Karpas-422 (cell line): ENCODE data around the gene FAM25G. TPM values are rescaled to one million over a fixed set of nuclear protein-coding genes. Genes with fewer than 3 reads are reported as not detected.

ENCODE experiments used
- DNase-seq: peaks from one replicate; pipeline ENCODE4 v3.0.0-alpha.2; 2015
- H2AFZ ChIP-seq: fragments of 200-600 bp; sonication (generic); 2 replicates; pipeline ENCODE4 v1.6.1; 2014; ENCODE audit warnings: antibody characterized with exemption, low read length, mixed read lengths
- H3K27ac ChIP-seq: fragments of 200-600 bp; sonication (generic); 2 replicates; pipeline ENCODE4 v1.5.1; 2014; ENCODE audit warnings: mild to moderate bottlenecking, low read length, moderate library complexity
- H3K27me3 ChIP-seq: fragments of 200-600 bp; sonication (generic); 2 replicates; pipeline ENCODE4 v1.6.1; 2014; ENCODE audit warnings: low read length, mixed read lengths
- H3K36me3 ChIP-seq: fragments of 200-600 bp; sonication (generic); 2 replicates; pipeline ENCODE4 v1.6.1; 2014; ENCODE audit warnings: low read length, mixed read lengths; ENCODE audit not compliant: insufficient read depth
- H3K4me1 ChIP-seq: fragments of 200-600 bp; sonication (generic); 2 replicates; pipeline ENCODE4 v1.6.1; 2014; ENCODE audit warnings: mild to moderate bottlenecking, low read length, mixed read lengths
- H3K4me2 ChIP-seq: fragments of 200-600 bp; sonication (generic); 2 replicates; pipeline ENCODE4 v1.6.1; 2014; ENCODE audit warnings: low read length, low read depth, mild to moderate bottlenecking; ENCODE audit not compliant: poor library complexity, severe bottlenecking
- H3K4me3 ChIP-seq: fragments of 200-600 bp; sonication (generic); 2 replicates; pipeline ENCODE4 v1.5.1; 2014; ENCODE audit warnings: mild to moderate bottlenecking, antibody characterized with exemption, low read length, mixed read lengths
- H3K79me2 ChIP-seq: fragments of 200-600 bp; sonication (generic); 2 replicates; pipeline ENCODE4 v1.6.1; 2014; ENCODE audit warnings: mild to moderate bottlenecking, low read length, mixed read lengths
- H3K9ac ChIP-seq: fragments of 200-600 bp; sonication (generic); 2 replicates; pipeline ENCODE4 v1.6.0; 2014; ENCODE audit warnings: low read length
- H3K9me2 ChIP-seq: fragments of 200-600 bp; sonication (generic), shearing (Covaris generic); replicated peaks from 2 replicates; pipeline ENCODE4 v1.6.0; 2014; ENCODE audit warnings: mild to moderate bottlenecking, low read length, moderate library complexity; ENCODE audit not compliant: insufficient read depth
- H3K9me3 ChIP-seq: fragments of 300-700, 200-600 bp; sonication (generic); 2 replicates; pipeline ENCODE4 v1.6.1; 2014; ENCODE audit warnings: low read length, mixed read lengths
- H4K20me1 ChIP-seq: fragments of 200-600 bp; sonication (generic); 2 replicates; pipeline ENCODE4 v1.6.1; 2014; ENCODE audit warnings: mild to moderate bottlenecking, antibody characterized with exemption, low read length, low read depth; ENCODE audit not compliant: insufficient read depth
- total RNA-seq: library from RNA; depleted of rRNA; stranded (reverse); fragments of >200 nt; shearing (Covaris generic); gene quantifications from 2 replicates; pipeline ENCODE4 v1.2.3, GENCODE V29; 2014; ENCODE audit warnings: low replicate concordance

Gene FAM25G
- total RNA-seq, 1 experiment from 2014 or later: not detected

GRCh38 chr10:47447705-47448104 is 43.8 kb downstream of the FAM25G start:
- Histone ChIP-seq H3K9me3 (no peaks in the 10 kb centered on the region), H3K9me2 (no peaks in the 10 kb centered on the region), H3K27ac (no peak overlapping the region), H3K79me2 (no peaks in the 10 kb centered on the region), H3K36me3 (no peaks in the 10 kb centered on the region), H3K27me3 (no peaks in the 10 kb centered on the region), H3K4me2 (no peak overlapping the region), H3K4me1 (no peaks in the 10 kb centered on the region), H3K4me3 (no peak overlapping the region), H3K9ac (no peak overlapping the region), H4K20me1 (no peaks in the 10 kb centered on the region), H2AFZ (no peak overlapping the region)
- DNase-seq: no peak

DNA sequence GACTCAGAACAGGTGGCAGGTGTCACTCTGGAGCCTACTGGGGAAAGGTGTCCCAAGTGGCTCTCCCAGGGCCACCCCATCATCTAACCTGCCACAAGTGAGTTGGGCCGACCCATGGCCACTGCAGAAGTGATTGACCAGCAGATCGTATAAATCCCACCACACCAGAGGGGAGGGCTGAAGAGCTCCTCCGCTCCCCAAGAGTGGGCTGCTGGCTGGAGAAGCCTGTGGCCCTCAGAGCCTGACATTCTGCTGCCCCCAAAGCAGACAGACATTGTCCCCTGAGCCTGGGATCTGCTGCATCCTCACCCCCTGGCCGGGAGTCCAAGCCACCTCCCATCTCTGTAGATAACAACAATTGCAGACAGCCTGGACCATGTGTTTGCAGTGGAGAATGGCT is 44.3 kb downstream of the FAM25G start:
- Histone ChIP-seq H3K27me3 (no peaks in the 10 kb centered on the region), H2AFZ (no peak overlapping the region), H4K20me1 (no peaks in the 10 kb centered on the region), H3K4me1 (no peaks in the 10 kb centered on the region), H3K9me2 (no peaks in the 10 kb centered on the region), H3K27ac (no peak overlapping the region), H3K9ac (no peak overlapping the region), H3K4me2 (no peak overlapping the region), H3K4me3 (no peak overlapping the region), H3K36me3 (no peaks in the 10 kb centered on the region), H3K79me2 (no peaks in the 10 kb centered on the region), H3K9me3 (no peaks in the 10 kb centered on the region)
- DNase-seq: no peak

- H3K27me3 ChIP-seq: no peaks in the 10 kb centered on the region
- no peak for DNase-seq
- H3K4me3 ChIP-seq: no peak overlapping the region
- no peak overlapping the region for H3K4me2 ChIP-seq
- no peaks in the 10 kb centered on the region for H3K79me2 ChIP-seq
- H3K27ac ChIP-seq: no peak overlapping the region
- no peaks in the 10 kb centered on the region for H3K9me3 ChIP-seq
- H3K4me1 ChIP-seq: no peaks in the 10 kb centered on the region
- no peak overlapping the region for H2AFZ ChIP-seq
- no peaks in the 10 kb centered on the region for H3K36me3 ChIP-seq
- no peaks in the 10 kb centered on the region for H3K9me2 ChIP-seq
- H3K9ac ChIP-seq: no peak overlapping the region
- H4K20me1 ChIP-seq: no peaks in the 10 kb centered on the region
Observed at GRCh38 chr10:47445720-47446119, 45.8 kb downstream of the FAM25G start.

GRCh38 chr10:47444047-47444446 is 47.5 kb downstream of the FAM25G start:
- Histone ChIP-seq H3K27ac (no peak overlapping the region), H3K27me3 (no peaks in the 10 kb centered on the region), H3K4me1 (no peaks in the 10 kb centered on the region), H3K9me2 (no peaks in the 10 kb centered on the region), H3K9ac (no peak overlapping the region), H3K36me3 (no peaks in the 10 kb centered on the region), H3K4me3 (no peak overlapping the region), H4K20me1 (no peaks in the 10 kb centered on the region), H2AFZ (no peak overlapping the region), H3K9me3 (no peaks in the 10 kb centered on the region), H3K79me2 (no peaks in the 10 kb centered on the region), H3K4me2 (no peak overlapping the region)
- DNase-seq: no peak

DNA sequence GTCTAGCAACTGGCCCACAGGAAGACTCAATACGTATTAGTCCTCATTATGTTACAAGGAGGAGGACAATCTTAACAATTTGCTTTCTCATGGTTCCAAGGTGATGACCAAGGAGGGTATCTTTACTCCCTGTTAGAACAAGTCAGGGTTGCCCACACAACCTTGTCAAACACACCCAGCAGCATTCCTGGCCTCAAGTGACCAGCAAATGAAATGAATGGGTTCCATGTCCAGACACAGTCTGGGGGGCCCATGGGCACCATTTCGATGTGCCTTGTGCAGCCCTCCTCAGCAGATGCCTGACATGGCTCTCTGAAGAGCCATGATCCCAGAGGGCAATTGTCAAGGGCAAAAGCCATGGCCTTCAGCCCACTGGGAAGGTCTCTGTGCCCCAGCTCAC is 48.4 kb downstream of the FAM25G start:
- no peak for DNase-seq

DNA sequence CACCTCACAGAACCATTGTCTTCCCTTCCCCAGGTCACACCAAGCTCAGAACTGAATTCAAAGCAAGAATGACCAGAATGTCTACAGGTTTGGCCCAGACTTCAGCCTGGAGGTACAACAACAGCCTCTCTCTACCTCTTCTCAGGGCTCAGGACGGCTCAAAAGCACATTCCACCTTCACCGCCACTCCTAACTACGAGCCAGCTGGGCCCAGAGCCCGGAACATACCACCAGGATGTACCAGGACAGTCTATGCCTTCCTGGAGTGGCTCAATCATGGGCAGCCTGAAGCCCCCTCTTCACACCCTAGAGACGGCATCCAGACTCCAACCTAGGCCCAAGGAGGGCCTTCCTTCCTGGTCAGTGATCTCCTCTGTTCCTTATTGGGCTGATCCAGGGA is 49.1 kb downstream of the FAM25G start:
- Histone ChIP-seq H3K36me3 (no peaks in the 10 kb centered on the region), H3K27ac (no peak overlapping the region), H3K9me2 (no peaks in the 10 kb centered on the region), H3K9me3 (no peaks in the 10 kb centered on the region), H4K20me1 (no peaks in the 10 kb centered on the region), H3K4me3 (no peak overlapping the region), H3K27me3 (no peaks in the 10 kb centered on the region), H3K4me2 (no peak overlapping the region), H3K79me2 (no peaks in the 10 kb centered on the region), H2AFZ (no peak overlapping the region), H3K4me1 (no peaks in the 10 kb centered on the region), H3K9ac (no peak overlapping the region)
- no peak for DNase-seq

More for the DNA sequence above, 48.4 kb downstream of the FAM25G start:
- Histone ChIP-seq H3K4me1 (no peaks in the 10 kb centered on the region), H4K20me1 (no peaks in the 10 kb centered on the region), H3K9me3 (no peaks in the 10 kb centered on the region), H3K9me2 (no peaks in the 10 kb centered on the region), H3K27me3 (no peaks in the 10 kb centered on the region), H3K4me2 (no peak overlapping the region), H3K9ac (no peak overlapping the region), H3K36me3 (no peaks in the 10 kb centered on the region), H3K27ac (no peak overlapping the region), H3K4me3 (no peak overlapping the region), H3K79me2 (no peaks in the 10 kb centered on the region), H2AFZ (no peak overlapping the region)

DNA sequence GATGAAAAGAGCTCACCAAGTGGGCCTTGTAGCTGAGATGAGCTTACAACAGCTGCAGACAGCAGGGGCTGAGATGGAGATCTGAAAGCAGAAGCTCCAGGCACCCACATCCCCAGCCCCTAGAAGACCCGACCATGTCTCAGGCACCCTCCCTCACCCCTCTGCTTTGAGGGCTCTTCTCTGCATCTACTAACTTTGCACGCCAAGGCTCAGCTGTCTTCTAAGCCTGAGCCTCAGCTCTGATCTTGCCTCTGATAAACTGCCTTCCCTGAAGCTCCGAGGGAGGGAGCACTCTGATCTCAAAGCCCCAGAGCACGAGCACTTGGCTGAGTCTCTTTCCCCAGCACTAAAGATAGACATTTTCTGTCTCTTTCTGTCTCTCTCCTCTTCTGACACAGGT is 49.6 kb downstream of the FAM25G start:
- H3K9ac ChIP-seq: no peak overlapping the region
- H4K20me1 ChIP-seq: no peaks in the 10 kb centered on the region
- H3K79me2 ChIP-seq: no peaks in the 10 kb centered on the region
- H2AFZ ChIP-seq: no peak overlapping the region
- no peak overlapping the region for H3K4me3 ChIP-seq
- no peaks in the 10 kb centered on the region for H3K9me2 ChIP-seq
- H3K4me2 ChIP-seq: no peak overlapping the region
- no peaks in the 10 kb centered on the region for H3K9me3 ChIP-seq
- DNase-seq: no peak
- no peaks in the 10 kb centered on the region for H3K4me1 ChIP-seq
- H3K27me3 ChIP-seq: no peaks in the 10 kb centered on the region
- H3K27ac ChIP-seq: no peak overlapping the region
- no peaks in the 10 kb centered on the region for H3K36me3 ChIP-seq

GRCh38 chr10:47440207-47440606 is 51.3 kb downstream of the FAM25G start:
- Histone ChIP-seq H2AFZ (no peak overlapping the region), H3K9ac (no peak overlapping the region), H3K4me2 (no peak overlapping the region), H4K20me1 (no peaks in the 10 kb centered on the region), H3K79me2 (no peaks in the 10 kb centered on the region), H3K36me3 (no peaks in the 10 kb centered on the region), H3K9me3 (no peaks in the 10 kb centered on the region), H3K4me1 (no peaks in the 10 kb centered on the region), H3K9me2 (no peaks in the 10 kb centered on the region), H3K4me3 (no peak overlapping the region), H3K27ac (no peak overlapping the region), H3K27me3 (no peaks in the 10 kb centered on the region)
- no peak for DNase-seq

DNA sequence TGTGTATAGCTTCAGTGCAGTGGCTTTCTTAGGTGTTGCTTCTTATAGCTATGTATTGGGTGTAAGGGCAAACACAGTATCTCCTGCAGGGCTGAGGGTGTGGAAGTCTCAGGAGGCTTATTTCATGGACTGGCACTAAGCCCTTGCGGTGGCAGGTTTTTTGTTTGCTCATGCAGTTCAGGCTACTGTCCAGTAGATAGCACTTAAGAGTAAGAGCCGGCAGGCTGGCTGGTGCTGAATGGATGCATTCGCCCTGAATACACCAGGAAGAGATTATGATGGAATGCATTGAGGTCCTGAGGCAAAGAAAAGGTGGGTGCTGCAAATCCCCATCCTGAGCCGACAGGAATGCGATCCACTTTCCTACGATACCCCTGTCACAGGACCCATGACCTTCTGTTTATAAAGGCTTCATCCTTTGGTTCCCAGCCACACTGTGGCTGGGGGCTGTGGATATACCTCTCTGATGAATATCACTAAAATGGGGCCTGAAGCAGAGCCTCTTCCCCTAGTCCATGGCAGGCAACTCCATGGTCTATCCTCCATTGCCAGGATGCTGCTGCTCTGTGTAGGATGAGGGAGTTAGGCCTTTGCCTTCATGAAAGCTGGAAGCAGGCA is 52.5 kb downstream of the FAM25G start:
- DNase-seq: peak; percentile 53
- no peaks in the 10 kb centered on the region for H3K27me3 ChIP-seq
- no peaks in the 10 kb centered on the region for H3K4me1 ChIP-seq
- no peaks in the 10 kb centered on the region for H3K9me3 ChIP-seq
- no peak overlapping the region for H3K4me2 ChIP-seq
- no peaks in the 10 kb centered on the region for H3K79me2 ChIP-seq
- no peaks in the 10 kb centered on the region for H3K36me3 ChIP-seq
- no peak overlapping the region for H3K27ac ChIP-seq
- H3K9ac ChIP-seq: no peak overlapping the region
- H3K4me3 ChIP-seq: no peak overlapping the region
- no peaks in the 10 kb centered on the region for H3K9me2 ChIP-seq
- H2AFZ ChIP-seq: no peak overlapping the region
- H4K20me1 ChIP-seq: no peaks in the 10 kb centered on the region
